ENCODE results near the gene PRKCH.

DNA sequence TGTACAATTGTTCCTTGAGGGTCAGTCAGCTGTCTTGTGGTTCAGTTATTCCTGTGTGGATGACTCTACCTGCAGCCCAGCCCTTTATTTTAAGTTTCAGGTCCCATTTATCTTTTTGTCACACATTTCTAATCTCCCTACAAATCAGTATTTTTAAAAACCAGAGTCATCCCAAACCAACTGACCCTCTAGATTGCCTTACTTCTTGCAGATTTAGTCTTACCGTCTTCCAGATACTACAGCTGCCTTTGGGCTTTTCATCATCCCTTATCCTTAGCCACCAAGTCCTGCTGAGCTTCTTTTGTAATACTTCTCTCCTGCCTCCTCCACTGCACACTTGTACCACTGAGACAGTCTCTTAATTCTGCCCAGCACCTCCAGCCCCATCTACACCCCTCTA is 54.9 kb downstream of the PRKCH start:
- TF ChIP-seq, protein P1, sequence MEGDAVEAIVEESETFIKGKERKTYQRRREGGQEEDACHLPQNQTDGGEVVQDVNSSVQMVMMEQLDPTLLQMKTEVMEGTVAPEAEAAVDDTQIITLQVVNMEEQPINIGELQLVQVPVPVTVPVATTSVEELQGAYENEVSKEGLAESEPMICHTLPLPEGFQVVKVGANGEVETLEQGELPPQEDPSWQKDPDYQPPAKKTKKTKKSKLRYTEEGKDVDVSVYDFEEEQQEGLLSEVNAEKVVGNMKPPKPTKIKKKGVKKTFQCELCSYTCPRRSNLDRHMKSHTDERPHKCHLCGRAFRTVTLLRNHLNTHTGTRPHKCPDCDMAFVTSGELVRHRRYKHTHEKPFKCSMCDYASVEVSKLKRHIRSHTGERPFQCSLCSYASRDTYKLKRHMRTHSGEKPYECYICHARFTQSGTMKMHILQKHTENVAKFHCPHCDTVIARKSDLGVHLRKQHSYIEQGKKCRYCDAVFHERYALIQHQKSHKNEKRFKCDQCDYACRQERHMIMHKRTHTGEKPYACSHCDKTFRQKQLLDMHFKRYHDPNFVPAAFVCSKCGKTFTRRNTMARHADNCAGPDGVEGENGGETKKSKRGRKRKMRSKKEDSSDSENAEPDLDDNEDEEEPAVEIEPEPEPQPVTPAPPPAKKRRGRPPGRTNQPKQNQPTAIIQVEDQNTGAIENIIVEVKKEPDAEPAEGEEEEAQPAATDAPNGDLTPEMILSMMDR (IDR thresholded peaks at IDR 0.05) = no peak
- no peak for TF ChIP-seq POLR2A (IDR thresholded peaks at IDR 0.05)

Measured in esophagus squamous epithelium (tissue), 4 donors.